ENCODE results near the gene CCR1. TPM values are rescaled to one million over a fixed set of nuclear protein-coding genes. Genes with fewer than 3 reads are reported as not detected.

The CCR1 gene
- total RNA-seq, 1 experiment from 2014 or later = 0.10 TPM

GRCh38 chr3:46221938-46222337, 13.8 kb upstream of the CCR1 start (continued):
- TF ChIP-seq, protein P1, sequence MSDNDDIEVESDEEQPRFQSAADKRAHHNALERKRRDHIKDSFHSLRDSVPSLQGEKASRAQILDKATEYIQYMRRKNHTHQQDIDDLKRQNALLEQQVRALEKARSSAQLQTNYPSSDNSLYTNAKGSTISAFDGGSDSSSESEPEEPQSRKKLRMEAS (IDR thresholded peaks at IDR 0.05) = no peak
- no peak for TF ChIP-seq RAD21 (IDR thresholded peaks at IDR 0.05; ENCODE audit: low read depth)
- no peak for TF ChIP-seq POLR2AphosphoS5 (IDR thresholded peaks at IDR 0.05; ENCODE audit: low read depth, low read length)
- TF ChIP-seq SRF (IDR thresholded peaks at IDR 0.05; ENCODE audit: low read depth) = no peak
- TF ChIP-seq CEBPB (IDR thresholded peaks at IDR 0.05; ENCODE audit: low read depth) = no peak

GRCh38 chr3:46221391-46221790, 13.3 kb upstream of the CCR1 start:
- POLR2A ChIA-PET = no interaction called here
- Histone ChIP-seq H3K4me3 (replicated peaks in 1 of 2; ENCODE audit: low read depth in 1 of 2, low read length in 2 of 2) (no peak overlapping the region), H3K4me2 (ENCODE audit: low read length) (no peak overlapping the region), H3K9me2 (ENCODE audit: insufficient read depth) (no peaks in the 10 kb centered on the region), H3K9me3 (ENCODE audit: control insufficient read depth in 1 of 2, insufficient read depth in 1 of 2, low read depth in 1 of 2, low read length in 2 of 2) (no peaks in the 10 kb centered on the region), H3K27ac (ENCODE audit: low read depth, low read length) (no peak overlapping the region), H3K36me3 (ENCODE audit: control insufficient read depth in 1 of 2, insufficient read depth in 2 of 2, low read length in 2 of 2) (no peaks in the 10 kb centered on the region), H4K20me1 (ENCODE audit: insufficient read depth) (no peaks in the 10 kb centered on the region), H3K4me1 (ENCODE audit: control insufficient read depth in 1 of 2, insufficient read depth in 2 of 2, low read length in 2 of 2) (no peaks in the 10 kb centered on the region), H3K9ac (ENCODE audit: low read length) (no peak overlapping the region), H3K27me3 (ENCODE audit: insufficient read depth, low read length) (no peaks in the 10 kb centered on the region), H2AFZ (ENCODE audit: low read depth, low read length, poor library complexity, severe bottlenecking) (no peak overlapping the region), H3K79me2 (ENCODE audit: insufficient read depth, low read length) (no peaks in the 10 kb centered on the region)
- CTCF ChIA-PET = no interaction called here
- intact Hi-C loops (cut with micrococcal nuclease) = no loop called here
- ATAC-seq = no peak
- RAD21 ChIA-PET (ENCODE audit: low non-redundant PET in 1 of 2, low total read pairs in 2 of 2, uncharacterized antibody in 2 of 2, unreplicated experiment in 2 of 2) = no interaction called here
- DNase-seq (ENCODE audit: low read depth, low spot score) = no peak
- TF ChIP-seq YY1 (IDR thresholded peaks at IDR 0.05; ENCODE audit: extremely low read depth, insufficient replicate concordance, low read depth, low read length) = no peak
- TF ChIP-seq, protein P2, sequence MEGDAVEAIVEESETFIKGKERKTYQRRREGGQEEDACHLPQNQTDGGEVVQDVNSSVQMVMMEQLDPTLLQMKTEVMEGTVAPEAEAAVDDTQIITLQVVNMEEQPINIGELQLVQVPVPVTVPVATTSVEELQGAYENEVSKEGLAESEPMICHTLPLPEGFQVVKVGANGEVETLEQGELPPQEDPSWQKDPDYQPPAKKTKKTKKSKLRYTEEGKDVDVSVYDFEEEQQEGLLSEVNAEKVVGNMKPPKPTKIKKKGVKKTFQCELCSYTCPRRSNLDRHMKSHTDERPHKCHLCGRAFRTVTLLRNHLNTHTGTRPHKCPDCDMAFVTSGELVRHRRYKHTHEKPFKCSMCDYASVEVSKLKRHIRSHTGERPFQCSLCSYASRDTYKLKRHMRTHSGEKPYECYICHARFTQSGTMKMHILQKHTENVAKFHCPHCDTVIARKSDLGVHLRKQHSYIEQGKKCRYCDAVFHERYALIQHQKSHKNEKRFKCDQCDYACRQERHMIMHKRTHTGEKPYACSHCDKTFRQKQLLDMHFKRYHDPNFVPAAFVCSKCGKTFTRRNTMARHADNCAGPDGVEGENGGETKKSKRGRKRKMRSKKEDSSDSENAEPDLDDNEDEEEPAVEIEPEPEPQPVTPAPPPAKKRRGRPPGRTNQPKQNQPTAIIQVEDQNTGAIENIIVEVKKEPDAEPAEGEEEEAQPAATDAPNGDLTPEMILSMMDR (IDR thresholded peaks at IDR 0.05 in 2 of 3, conservative IDR thresholded peaks at IDR 0.05 in 1 of 3; ENCODE audit: borderline replicate concordance in 1 of 3, insufficient read depth in 1 of 3, low read depth in 2 of 3, low read length in 2 of 3) = no peak
- TF ChIP-seq, protein P3, sequence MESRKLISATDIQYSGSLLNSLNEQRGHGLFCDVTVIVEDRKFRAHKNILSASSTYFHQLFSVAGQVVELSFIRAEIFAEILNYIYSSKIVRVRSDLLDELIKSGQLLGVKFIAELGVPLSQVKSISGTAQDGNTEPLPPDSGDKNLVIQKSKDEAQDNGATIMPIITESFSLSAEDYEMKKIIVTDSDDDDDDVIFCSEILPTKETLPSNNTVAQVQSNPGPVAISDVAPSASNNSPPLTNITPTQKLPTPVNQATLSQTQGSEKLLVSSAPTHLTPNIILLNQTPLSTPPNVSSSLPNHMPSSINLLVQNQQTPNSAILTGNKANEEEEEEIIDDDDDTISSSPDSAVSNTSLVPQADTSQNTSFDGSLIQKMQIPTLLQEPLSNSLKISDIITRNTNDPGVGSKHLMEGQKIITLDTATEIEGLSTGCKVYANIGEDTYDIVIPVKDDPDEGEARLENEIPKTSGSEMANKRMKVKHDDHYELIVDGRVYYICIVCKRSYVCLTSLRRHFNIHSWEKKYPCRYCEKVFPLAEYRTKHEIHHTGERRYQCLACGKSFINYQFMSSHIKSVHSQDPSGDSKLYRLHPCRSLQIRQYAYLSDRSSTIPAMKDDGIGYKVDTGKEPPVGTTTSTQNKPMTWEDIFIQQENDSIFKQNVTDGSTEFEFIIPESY (IDR thresholded peaks at IDR 0.05; ENCODE audit: extremely low read depth, insufficient replicate concordance, low read length) = no peak
- TF ChIP-seq FOSL1 (IDR thresholded peaks at IDR 0.05; ENCODE audit: low read depth) = no peak
- TF ChIP-seq, protein P1 (IDR thresholded peaks at IDR 0.05) = no peak
- TF ChIP-seq POLR2A (IDR thresholded peaks at IDR 0.05; ENCODE audit: borderline replicate concordance, extremely low read depth, insufficient read depth, insufficient read length) = no peak
- TF ChIP-seq SRF (IDR thresholded peaks at IDR 0.05; ENCODE audit: low read depth) = no peak
- TF ChIP-seq TCF7L2 (IDR thresholded peaks at IDR 0.05; ENCODE audit: borderline replicate concordance, extremely low read depth, insufficient read depth, insufficient read length) = no peak
- TF ChIP-seq, protein P4, sequence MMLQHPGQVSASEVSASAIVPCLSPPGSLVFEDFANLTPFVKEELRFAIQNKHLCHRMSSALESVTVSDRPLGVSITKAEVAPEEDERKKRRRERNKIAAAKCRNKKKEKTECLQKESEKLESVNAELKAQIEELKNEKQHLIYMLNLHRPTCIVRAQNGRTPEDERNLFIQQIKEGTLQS (IDR thresholded peaks at IDR 0.05) = no peak
- TF ChIP-seq, protein P5, sequence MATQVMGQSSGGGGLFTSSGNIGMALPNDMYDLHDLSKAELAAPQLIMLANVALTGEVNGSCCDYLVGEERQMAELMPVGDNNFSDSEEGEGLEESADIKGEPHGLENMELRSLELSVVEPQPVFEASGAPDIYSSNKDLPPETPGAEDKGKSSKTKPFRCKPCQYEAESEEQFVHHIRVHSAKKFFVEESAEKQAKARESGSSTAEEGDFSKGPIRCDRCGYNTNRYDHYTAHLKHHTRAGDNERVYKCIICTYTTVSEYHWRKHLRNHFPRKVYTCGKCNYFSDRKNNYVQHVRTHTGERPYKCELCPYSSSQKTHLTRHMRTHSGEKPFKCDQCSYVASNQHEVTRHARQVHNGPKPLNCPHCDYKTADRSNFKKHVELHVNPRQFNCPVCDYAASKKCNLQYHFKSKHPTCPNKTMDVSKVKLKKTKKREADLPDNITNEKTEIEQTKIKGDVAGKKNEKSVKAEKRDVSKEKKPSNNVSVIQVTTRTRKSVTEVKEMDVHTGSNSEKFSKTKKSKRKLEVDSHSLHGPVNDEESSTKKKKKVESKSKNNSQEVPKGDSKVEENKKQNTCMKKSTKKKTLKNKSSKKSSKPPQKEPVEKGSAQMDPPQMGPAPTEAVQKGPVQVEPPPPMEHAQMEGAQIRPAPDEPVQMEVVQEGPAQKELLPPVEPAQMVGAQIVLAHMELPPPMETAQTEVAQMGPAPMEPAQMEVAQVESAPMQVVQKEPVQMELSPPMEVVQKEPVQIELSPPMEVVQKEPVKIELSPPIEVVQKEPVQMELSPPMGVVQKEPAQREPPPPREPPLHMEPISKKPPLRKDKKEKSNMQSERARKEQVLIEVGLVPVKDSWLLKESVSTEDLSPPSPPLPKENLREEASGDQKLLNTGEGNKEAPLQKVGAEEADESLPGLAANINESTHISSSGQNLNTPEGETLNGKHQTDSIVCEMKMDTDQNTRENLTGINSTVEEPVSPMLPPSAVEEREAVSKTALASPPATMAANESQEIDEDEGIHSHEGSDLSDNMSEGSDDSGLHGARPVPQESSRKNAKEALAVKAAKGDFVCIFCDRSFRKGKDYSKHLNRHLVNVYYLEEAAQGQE (IDR thresholded peaks at IDR 0.05; ENCODE audit: low read depth) = no peak
- no peak for TF ChIP-seq RAD21 (IDR thresholded peaks at IDR 0.05; ENCODE audit: low read depth)
- no TSS peak for BruUV-seq (replicated peaks)

Measured in HCT116 (cell line).